Stimulated activated CD8-positive, alpha-beta memory T cell treated with anti-CD3 and anti-CD28 coated beads, Interleukin-7, amount 100 ng/mL, for 4 hours (primary cell): ENCODE results near the gene GGNBP2.
A peak's percentile ranks its signal among the peaks of the same experiment; 100 is the strongest.

ENCODE experiments used
- DNase-seq, 2 donors: peaks; one replicate each; pipeline ENCODE4 v3.0.0-alpha.2; 2020; ENCODE audit warnings: low read depth in 2 of 2

GGNBP2 gene

GRCh38 chr17:36553459-36553858 lies 8.7 kb downstream of the GGNBP2 start:
- no peak for DNase-seq

- no peak for DNase-seq
These were observed 21.4 kb downstream of the GGNBP2 start for GRCh38 chr17:36566081-36566480.

GRCh38 chr17:36575028-36575427 lies 30.3 kb downstream of the GGNBP2 start:
- no peak for DNase-seq

GRCh38 chr17:36576793-36577192 lies 32.1 kb downstream of the GGNBP2 start:
- DNase-seq: no peak

GRCh38 chr17:36578671-36579070 lies 34.0 kb downstream of the GGNBP2 start:
- DNase-seq: no peak

GRCh38 chr17:36583787-36584186 lies 39.1 kb downstream of the GGNBP2 start:
- no peak for DNase-seq

- no peak for DNase-seq
These were observed 41.4 kb downstream of the GGNBP2 start for GRCh38 chr17:36586138-36586537.

GRCh38 chr17:36590082-36590481 lies 45.4 kb downstream of the GGNBP2 start:
- DNase-seq: no peak

GRCh38 chr17:36591434-36592315 lies 47.0 kb downstream of the GGNBP2 start, which contains the start of gene DHRS11:
DHRS11 (plus strand) TSS chr17:36591879; CDS start chr17:36592010, 131 bp downstream.
- DNase-seq: peak; percentile 43 to 74

GRCh38 chr17:36592316-36592715 lies 47.6 kb downstream of the GGNBP2 start:
- no peak for DNase-seq

GRCh38 chr17:36592716-36593321 lies 48.1 kb downstream of the GGNBP2 start:
- no peak for DNase-seq

GRCh38 chr17:36593656-36594316 lies 49.1 kb downstream of the GGNBP2 start:
- no peak for DNase-seq

GRCh38 chr17:36594626-36595401 lies 50.1 kb downstream of the GGNBP2 start:
- DNase-seq: no peak

GRCh38 chr17:36597226-36597625 lies 52.5 kb downstream of the GGNBP2 start:
- no peak for DNase-seq

GRCh38 chr17:36597866-36598777 lies 53.4 kb downstream of the GGNBP2 start:
- DNase-seq: no peak

- no peak for DNase-seq
These were observed 54.3 kb downstream of the GGNBP2 start for GRCh38 chr17:36598951-36599401.

- DNase-seq: no peak
These were observed 55.0 kb downstream of the GGNBP2 start for GRCh38 chr17:36599546-36600250.

- DNase-seq: no peak
These were observed 55.7 kb downstream of the GGNBP2 start for GRCh38 chr17:36600465-36600864.

- peak in 1 of 2 donors; percentile 12 for DNase-seq
These were observed 56.2 kb downstream of the GGNBP2 start for GRCh38 chr17:36600936-36601302.
